Liver (tissue), 9 donors: ENCODE data around the gene USP47. TPM values are rescaled to one million over a fixed set of nuclear protein-coding genes. Genes with fewer than 3 reads are reported as not detected.

Experiments
- DNase-seq: peaks from one replicate; pipeline ENCODE4 v3.0.0-alpha.2; 2017; ENCODE audit warnings: low spot score
- H3K27ac ChIP-seq, 2 donors: one replicate each; pipeline ENCODE4 v1.7.0; 2013; ENCODE audit warnings: inconsistent platforms in 2 of 2, low read length in 2 of 2, control low read depth in 1 of 2, low read depth in 1 of 2, mild to moderate bottlenecking in 1 of 2
- H3K27me3 ChIP-seq, 4 donors: one replicate each; pipeline versions ENCODE4 v1.6.1 to v1.7.0; 2013; ENCODE audit warnings: low read length in 3 of 4, inconsistent platforms in 1 of 4, mild to moderate bottlenecking in 1 of 4, moderate library complexity in 1 of 4; ENCODE audit not compliant: control insufficient read depth in 4 of 4, insufficient read depth in 4 of 4
- H3K36me3 ChIP-seq, 4 donors: one replicate each; pipeline versions ENCODE4 v1.6.1 to v1.7.0; 2013; ENCODE audit warnings: low read length in 3 of 4, mild to moderate bottlenecking in 3 of 4, low read depth in 1 of 4, moderate library complexity in 1 of 4; ENCODE audit not compliant: control insufficient read depth in 4 of 4, insufficient read depth in 3 of 4
- H3K4me1 ChIP-seq, 4 donors: one replicate each; pipeline versions ENCODE4 v1.6.1 to v1.7.0; 2013; ENCODE audit warnings: low read length in 3 of 4, mild to moderate bottlenecking in 3 of 4, moderate library complexity in 1 of 4; ENCODE audit not compliant: control insufficient read depth in 4 of 4, insufficient read depth in 4 of 4
- H3K4me3 ChIP-seq, 3 donors: one replicate each; pipeline versions ENCODE4 v1.6.1 to v1.7.0; 2013; ENCODE audit warnings: low read length in 3 of 3, control low read depth in 1 of 3, low read depth in 1 of 3, mild to moderate bottlenecking in 1 of 3
- H3K9ac ChIP-seq, 2 donors: one replicate each; pipeline ENCODE4 v1.7.0; 2013; ENCODE audit warnings: low read length in 2 of 2, mild to moderate bottlenecking in 2 of 2, moderate library complexity in 2 of 2, control low read depth in 1 of 2, low read depth in 1 of 2
- H3K9me3 ChIP-seq, 4 donors: one replicate each; pipeline versions ENCODE4 v1.6.1 to v1.7.0; 2013; ENCODE audit warnings: low read length in 3 of 4; ENCODE audit not compliant: control insufficient read depth in 4 of 4
- ATF3 ChIP-seq: IDR thresholded peaks from 2 replicates; pipeline ENCODE4 v1.6.1; 2016; ENCODE audit warnings: antibody characterized with exemption
- CTCF ChIP-seq: fragments of 150-350 bp; IDR thresholded peaks from 2 replicates; pipeline ENCODE4 v1.5.1; 2017; ENCODE audit warnings: improper control_type of control experiment, low read depth, low read length; ENCODE audit not compliant: missing input control
- EGR1 ChIP-seq, 2 donors: IDR thresholded peaks; 2 replicates each; pipeline ENCODE4 v1.6.1; 2016 to 2018; ENCODE audit warnings: antibody characterized with exemption in 2 of 2, low read depth in 2 of 2
- FOXA1 ChIP-seq: IDR thresholded peaks from 2 replicates; pipeline ENCODE4 v1.6.1; 2016; ENCODE audit warnings: antibody characterized with exemption
- FOXA2 ChIP-seq: IDR thresholded peaks from 2 replicates; pipeline ENCODE4 v1.6.1; 2016; ENCODE audit warnings: antibody characterized with exemption
- GABPA ChIP-seq, 2 donors: IDR thresholded peaks in 1 of 2; conservative IDR thresholded peaks in 1 of 2; 2 replicates each; pipeline ENCODE4 v1.6.1; 2016; ENCODE audit warnings: antibody characterized with exemption in 2 of 2, mild to moderate bottlenecking in 1 of 2, moderate library complexity in 1 of 2
- HNF4A ChIP-seq, 2 donors: conservative IDR thresholded peaks; 2 replicates each; pipeline ENCODE4 v1.6.1; 2016; ENCODE audit warnings: antibody characterized with exemption in 2 of 2, mild to moderate bottlenecking in 2 of 2
- HNF4G ChIP-seq: IDR thresholded peaks from 2 replicates; pipeline ENCODE4 v1.6.1; 2016; ENCODE audit warnings: antibody characterized with exemption
- JUND ChIP-seq, 2 donors: IDR thresholded peaks; 2 replicates each; pipeline ENCODE4 v1.6.1; 2016; ENCODE audit warnings: antibody characterized with exemption in 2 of 2
- MAX ChIP-seq: IDR thresholded peaks from 2 replicates; pipeline ENCODE4 v1.6.1; 2016; ENCODE audit warnings: antibody characterized with exemption
- NR2F2 ChIP-seq: IDR thresholded peaks from 2 replicates; pipeline ENCODE4 v1.6.1; 2016; ENCODE audit warnings: antibody characterized with exemption
- RAD21 ChIP-seq, 2 donors: IDR thresholded peaks; 2 replicates each; pipeline ENCODE4 v1.6.1; 2016; ENCODE audit warnings: antibody characterized with exemption in 2 of 2, mild to moderate bottlenecking in 2 of 2
- REST ChIP-seq: IDR thresholded peaks from 2 replicates; pipeline ENCODE4 v1.6.1; 2016; ENCODE audit warnings: antibody characterized with exemption, mild to moderate bottlenecking
- RXRA ChIP-seq, 2 donors: IDR thresholded peaks; 2 replicates each; pipeline ENCODE4 v1.6.1; 2017 to 2018; ENCODE audit warnings: antibody characterized with exemption in 2 of 2, mild to moderate bottlenecking in 1 of 2
- SP1 ChIP-seq: IDR thresholded peaks from 2 replicates; pipeline ENCODE4 v1.6.1; 2018; ENCODE audit warnings: antibody characterized with exemption, mild to moderate bottlenecking
- TAF1 ChIP-seq: conservative IDR thresholded peaks from 2 replicates; pipeline ENCODE4 v1.6.1; 2016; ENCODE audit warnings: antibody characterized with exemption, mild to moderate bottlenecking
- YY1 ChIP-seq: IDR thresholded peaks from 2 replicates; pipeline ENCODE4 v1.6.1; 2016; ENCODE audit warnings: antibody characterized with exemption, mild to moderate bottlenecking
- ZBTB33 ChIP-seq: IDR thresholded peaks from 2 replicates; pipeline ENCODE4 v1.6.1; 2016; ENCODE audit warnings: antibody characterized with exemption
- WGBS: extraction: QIAGEN DNeasy Blood & Tissue Kit; methylation state at CpG from one replicate; pipeline ENCODE4 v1.1.7; 2013; 5-methylcytosine and 5-hydroxymethylcytosine counted together
- polyA plus RNA-seq, 2 donors: library from polyadenylated mRNA; stranded (reverse) in 1 of 2; unstranded in 1 of 2; fragments of 200-250 nt in 1 of 2; fragments of >200 nt in 1 of 2; fragmentation: Nextera tagmentation in 1 of 2; extraction: Ambion mirVana in 1 of 2; gene quantifications; one replicate each; pipeline versions ENCODE4 v1.2.1 to v1.2.3, GENCODE V29; 2013 to 2015
- total RNA-seq, 2 donors: library from RNA; depleted of rRNA; stranded (reverse); fragments of >200 nt; gene quantifications; one replicate each; pipeline ENCODE4 v1.2.3, GENCODE V29; 2014
- donor health status: healthy.
- donor health status: healthy.
- donor health status: healthy.
- donor health status: healthy.
- donor health status: healthy.

Gene USP47
- total and polyA plus RNA-seq, 4 donors = 14.9 to 55.1 (median 32.2) TPM

GRCh38 chr11:11899401-11899800, 57.6 kb downstream of the USP47 start:
- Histone ChIP-seq H3K9me3 (no peaks in the 10 kb centered on the region), H3K27ac (no peak overlapping the region), H3K4me1 (no peaks in the 10 kb centered on the region), H3K4me3 (no peak overlapping the region), H3K36me3 (peaks cover 0 to 18% (median 17%) of the 10 kb centered on the region in 4 donors), H3K27me3 (no peaks in the 10 kb centered on the region), H3K9ac (no peak overlapping the region)
- no peak for DNase-seq
- TF ChIP-seq CTCF (no peak), EGR1 (IDR thresholded peaks at IDR 0.05; ENCODE audit: low read depth in 2 of 2) (no peak), RXRA (IDR thresholded peaks at IDR 0.05) (no peak), RAD21 (IDR thresholded peaks at IDR 0.05) (no peak), ATF3 (no peak), ZBTB33 (no peak), REST (no peak), HNF4A (conservative IDR thresholded peaks at IDR 0.05) (no peak), FOXA1 (no peak), JUND (IDR thresholded peaks at IDR 0.05) (no peak), GABPA (IDR thresholded peaks at IDR 0.05 in 1 of 2, conservative IDR thresholded peaks at IDR 0.05 in 1 of 2) (no peak)
- WGBS = 82% methylated on average over 1 of the region's 1 CpG

GRCh38 chr11:11901929-11902328, 60.2 kb downstream of the USP47 start:
- 94% methylated on average over 3 of the region's 3 CpGs for WGBS
- no peaks in the 10 kb centered on the region for H3K9me3 ChIP-seq
- H3K36me3 ChIP-seq = peaks cover 0 to 29% (median 28%) of the 10 kb centered on the region in 4 donors
- TF ChIP-seq ATF3 = no peak
- no peak for TF ChIP-seq NR2F2
- no peak for TF ChIP-seq EGR1 (IDR thresholded peaks at IDR 0.05; ENCODE audit: low read depth in 2 of 2)
- TF ChIP-seq GABPA (IDR thresholded peaks at IDR 0.05 in 1 of 2, conservative IDR thresholded peaks at IDR 0.05 in 1 of 2) = no peak
- TF ChIP-seq HNF4G = no peak
- TF ChIP-seq FOXA1 = no peak
- no peak for TF ChIP-seq MAX
- no peak for TF ChIP-seq YY1
- no peak for TF ChIP-seq TAF1
- no peak for TF ChIP-seq HNF4A (conservative IDR thresholded peaks at IDR 0.05)
- no peak for TF ChIP-seq CTCF
- TF ChIP-seq FOXA2 = no peak
- no peak for TF ChIP-seq RAD21 (IDR thresholded peaks at IDR 0.05)
- no peak for TF ChIP-seq ZBTB33
- no peak for TF ChIP-seq SP1

More at GRCh38 chr11:11901929-11902328, 60.2 kb downstream of the USP47 start:
- no peak overlapping the region for H3K9ac ChIP-seq
- no peaks in the 10 kb centered on the region for H3K4me1 ChIP-seq
- no peak overlapping the region for H3K4me3 ChIP-seq
- no peak overlapping the region for H3K27ac ChIP-seq
- H3K27me3 ChIP-seq = no peaks in the 10 kb centered on the region
- no peak for DNase-seq
